ENCODE measurements around the gene CD300H.
"Not testable (repeated sequence)": the region's sequence is repeated elsewhere in the genome, so short reads cannot be mapped to it uniquely, and the experiment has no call there.

Gene CD300H

DNA sequence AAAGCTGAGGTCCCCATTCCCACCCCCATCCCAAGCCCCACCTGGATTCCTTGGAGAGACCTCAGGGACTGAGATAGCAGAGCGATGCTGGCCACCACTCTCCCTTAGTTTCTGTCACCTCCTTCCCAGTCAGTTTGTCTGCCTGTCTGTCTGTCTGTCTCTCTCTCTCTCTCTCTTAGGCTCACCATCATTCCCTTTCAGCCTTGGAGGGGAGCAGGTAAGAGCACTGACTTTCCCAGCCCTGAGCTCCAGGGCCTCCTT lies 41.9 kb downstream of the CD300H start:
- no peak for DNase-seq

- no peak for DNase-seq
Measured at GRCh38 chr17:74524653-74525464, 42.5 kb downstream of the CD300H start.

DNA sequence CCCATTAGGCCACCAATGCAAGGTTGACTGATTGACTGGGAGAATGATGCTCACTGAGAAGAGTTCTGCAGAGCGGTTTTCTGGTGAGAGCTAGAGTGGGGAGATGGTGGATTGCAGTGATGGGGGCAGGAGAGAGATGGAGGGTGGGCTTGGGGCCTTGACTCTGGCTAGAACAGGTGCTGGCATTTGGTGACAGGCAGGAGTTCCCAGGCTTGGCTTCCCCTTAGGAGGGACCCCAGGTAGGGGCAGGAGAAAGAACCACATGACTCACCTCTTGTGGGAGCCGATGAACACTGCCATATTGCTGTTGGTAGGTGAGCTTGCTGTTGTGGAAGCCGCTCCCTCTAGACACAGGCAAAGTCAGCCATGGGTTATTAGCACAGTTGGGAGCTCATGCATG lies 44.0 kb downstream of the CD300H start:
- DNase-seq, result no peak

- no peak for DNase-seq
Measured at GRCh38 chr17:74522381-74523105, 44.8 kb downstream of the CD300H start.

DNA sequence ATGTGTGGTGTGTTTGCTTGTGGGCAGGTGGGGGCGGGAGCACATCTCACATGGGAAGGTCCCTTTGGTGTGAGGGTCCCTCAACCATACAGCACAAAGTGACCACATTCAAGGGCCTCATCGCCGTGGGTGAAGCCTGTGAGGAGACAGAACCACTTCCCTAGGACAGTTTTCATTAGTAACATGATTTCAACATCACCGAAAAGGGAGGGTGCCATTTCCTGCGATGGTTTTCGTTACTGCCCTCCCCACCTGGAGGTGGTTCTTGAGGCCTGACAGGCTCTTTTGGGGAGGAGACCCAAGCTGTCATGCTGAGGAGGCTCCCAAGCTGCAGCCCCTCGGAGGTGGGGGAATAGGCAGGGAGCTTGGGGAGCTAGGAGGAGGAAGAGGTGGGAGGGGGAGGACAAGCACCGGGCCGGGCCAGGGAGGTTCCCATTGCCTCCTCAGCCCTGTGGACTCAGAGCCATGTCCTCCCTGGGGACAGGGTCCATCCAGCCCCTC lies 45.6 kb downstream of the CD300H start:
- DNase-seq, result no peak

GRCh38 chr17:74520790-74521480 lies 46.4 kb downstream of the CD300H start:
- no peak for DNase-seq

GRCh38 chr17:74520016-74520434 lies 47.3 kb downstream of the CD300H start:
- peak; percentile 74 for DNase-seq

DNA sequence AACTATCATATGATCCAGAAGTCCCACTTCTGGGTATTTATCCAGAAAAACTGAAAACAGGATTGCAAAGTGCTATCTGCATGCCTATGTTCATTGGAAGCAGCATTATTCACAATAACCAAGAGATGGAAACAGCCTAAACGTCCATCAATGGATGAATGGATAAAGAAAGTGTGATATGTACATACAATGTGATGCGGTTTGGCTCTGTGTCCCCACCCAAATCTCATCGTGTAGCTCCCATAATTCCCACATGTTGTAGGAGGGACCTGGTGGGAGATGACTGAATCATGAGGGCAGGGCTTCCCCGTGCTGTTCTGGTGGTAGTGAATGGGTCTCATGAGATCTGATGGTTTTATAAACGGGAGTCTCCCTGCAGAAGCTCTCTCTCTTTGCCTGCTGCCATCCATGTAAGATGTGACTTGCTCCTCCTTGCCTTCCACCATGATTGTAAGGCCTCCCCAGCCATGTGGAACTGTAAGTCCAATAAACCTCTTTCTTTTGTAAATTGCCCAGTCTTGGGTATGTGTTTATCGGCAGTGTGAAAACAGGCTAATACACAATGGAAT lies 48.8 kb downstream of the CD300H start:
- not testable (repeated sequence) for DNase-seq

DNA sequence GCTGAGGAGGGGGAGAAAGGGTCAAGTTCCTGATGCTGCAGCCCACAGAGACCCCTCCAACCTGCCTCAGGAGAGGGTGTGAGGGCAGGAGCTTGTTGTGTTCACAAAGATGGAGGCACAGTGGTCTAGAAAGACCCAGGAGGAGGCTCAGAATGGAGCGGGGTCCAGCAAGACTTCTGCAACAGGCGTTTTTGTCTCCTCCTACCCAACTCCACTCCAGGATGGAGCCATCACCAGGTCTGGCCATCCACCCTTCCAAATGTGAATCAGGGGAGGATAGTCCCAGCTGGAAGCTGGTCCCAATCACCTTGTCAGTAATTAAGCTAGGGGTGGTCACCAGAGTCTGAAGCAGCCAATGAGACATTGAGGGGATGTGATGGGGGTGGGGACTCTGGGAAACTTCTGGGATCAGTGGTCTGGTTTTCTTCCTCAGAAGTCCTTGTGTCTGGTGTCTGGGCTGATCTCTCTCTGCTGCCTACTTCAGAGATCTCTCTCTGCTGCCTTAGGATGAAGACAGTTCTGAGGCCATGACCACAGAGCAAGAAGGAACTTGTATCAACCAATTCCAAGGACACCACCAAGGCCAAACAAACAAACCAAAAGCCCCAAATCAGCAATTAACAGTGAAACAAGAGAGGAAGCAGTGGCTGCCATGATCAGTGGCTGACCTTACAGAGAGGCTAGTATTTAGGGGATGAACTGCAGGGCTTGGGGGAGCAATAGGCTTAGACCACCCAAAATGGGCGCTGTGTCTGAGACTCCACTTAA lies 50.6 kb downstream of the CD300H start:
- no peak for DNase-seq

GRCh38 chr17:74515941-74516340 lies 51.4 kb downstream of the CD300H start:
- no peak for DNase-seq

GRCh38 chr17:74514632-74515334 lies 52.5 kb downstream of the CD300H start:
- no peak for DNase-seq

DNA sequence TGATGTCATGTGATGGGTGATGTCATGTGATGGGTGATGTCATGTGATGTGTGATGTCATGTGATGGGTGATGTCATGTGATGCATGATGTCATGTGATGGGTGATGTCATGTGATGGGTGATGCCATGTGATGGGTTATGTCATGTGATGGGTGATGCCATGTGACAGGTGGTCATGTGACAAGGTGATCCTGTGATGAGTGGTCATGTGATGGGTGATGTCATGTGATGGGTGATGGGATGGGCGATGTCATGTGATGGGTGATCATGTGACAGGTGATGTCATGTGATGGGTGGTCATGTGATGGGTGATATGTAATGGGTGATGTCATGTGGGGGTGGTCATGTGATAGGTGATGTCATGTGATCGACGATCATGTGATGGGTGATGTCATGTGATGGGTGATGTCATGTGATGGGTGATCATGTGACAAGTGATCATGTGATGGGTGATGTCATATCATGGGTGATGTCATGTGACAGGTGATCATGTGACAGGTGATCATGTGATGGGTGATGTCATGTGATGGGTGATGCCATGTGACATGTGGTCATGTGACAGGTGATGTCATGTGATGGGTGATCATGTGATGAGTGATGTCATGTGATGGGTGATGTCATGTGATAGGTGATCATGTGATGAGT lies 53.2 kb downstream of the CD300H start:
- no peak for DNase-seq

DNA sequence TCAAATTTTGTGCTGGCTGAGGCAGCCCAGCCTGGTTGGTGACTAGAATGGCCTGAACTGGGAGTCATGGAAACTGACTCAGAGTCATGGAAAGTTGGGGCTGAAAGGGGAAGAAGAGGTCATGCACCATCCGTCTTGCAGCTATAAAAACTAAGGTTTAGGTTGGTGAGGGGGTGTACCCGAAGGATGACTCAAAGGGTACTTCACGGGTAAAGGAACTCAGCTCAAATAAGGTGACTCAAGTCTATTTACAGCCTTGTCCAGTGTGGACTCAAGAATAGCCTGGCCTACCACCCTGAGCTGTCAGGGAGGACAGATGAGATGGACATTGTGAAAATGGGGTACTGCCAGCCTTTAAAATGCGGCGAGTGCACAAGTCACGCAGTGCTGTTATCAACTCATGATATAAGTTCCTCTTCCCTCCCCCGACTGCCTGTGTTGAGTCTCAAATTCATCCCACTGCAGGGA lies 54.7 kb downstream of the CD300H start:
- DNase-seq, result peak; percentile 54

DNA sequence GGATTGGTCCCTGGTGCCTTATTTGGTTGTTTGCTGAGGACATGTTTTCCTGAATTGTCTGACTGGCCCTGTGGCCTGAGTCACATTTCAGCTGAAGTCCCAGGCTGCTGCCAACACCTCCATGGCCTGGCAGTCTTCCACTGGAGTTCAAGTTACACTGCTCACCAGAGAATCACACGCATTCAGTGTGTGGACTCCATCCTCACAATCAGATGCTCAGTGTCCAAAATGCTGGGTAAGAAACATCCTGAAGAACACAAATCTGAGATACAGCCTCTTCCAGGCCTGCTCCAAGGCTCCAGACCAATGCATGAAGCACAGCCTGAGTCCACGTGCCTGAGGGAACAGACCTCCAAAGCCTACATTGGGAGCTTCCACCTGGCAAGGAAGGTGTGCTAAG lies 55.3 kb downstream of the CD300H start:
- DNase-seq, result no peak

Data from GDM1 (cell line).